ENCODE data around the gene RREB1.

Gene RREB1

DNA sequence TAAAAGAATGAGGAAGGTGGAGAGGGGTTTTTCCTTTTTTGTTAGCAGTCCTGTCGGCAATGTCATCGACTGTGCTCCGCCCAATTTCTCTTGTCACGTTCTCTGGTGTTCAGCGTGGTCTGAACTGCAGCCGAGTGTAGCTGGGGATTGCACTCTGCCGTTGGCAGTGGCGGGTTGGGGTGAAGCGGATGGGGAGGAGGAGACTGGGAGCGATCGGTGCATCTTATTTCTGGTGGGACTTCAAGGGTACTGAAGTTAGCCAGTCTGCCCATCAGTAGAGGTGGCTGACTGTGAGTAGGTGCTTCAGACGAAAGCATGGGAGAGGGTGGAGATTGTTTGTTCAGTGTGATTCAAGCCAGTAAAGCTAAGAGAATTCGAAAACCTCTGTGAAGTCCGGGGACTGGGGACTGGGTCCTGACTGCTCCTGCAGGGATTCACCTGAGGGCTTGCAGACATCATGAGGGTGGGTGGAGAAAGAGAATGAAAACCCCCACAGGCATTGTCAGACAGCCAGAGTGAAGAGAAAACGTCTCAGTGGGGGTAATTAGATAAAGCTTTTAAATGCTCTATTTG lies 5.1 kb downstream of the RREB1 start (continued):
- TF ChIP-seq HOXD13 (CRISPR knock-in tag; IDR thresholded peaks at IDR 0.05; ENCODE audit: borderline replicate concordance): no peak
- peak; percentile 11; the same call in 1 of the 2 replicates for TF ChIP-seq EGR2 (tag by site-specific recombination; IDR thresholded peaks at IDR 0.05; ENCODE audit: low read depth)
- TF ChIP-seq ZNF157 (tag by site-specific recombination; IDR thresholded peaks at IDR 0.05): no peak
- TF ChIP-seq, protein P1, sequence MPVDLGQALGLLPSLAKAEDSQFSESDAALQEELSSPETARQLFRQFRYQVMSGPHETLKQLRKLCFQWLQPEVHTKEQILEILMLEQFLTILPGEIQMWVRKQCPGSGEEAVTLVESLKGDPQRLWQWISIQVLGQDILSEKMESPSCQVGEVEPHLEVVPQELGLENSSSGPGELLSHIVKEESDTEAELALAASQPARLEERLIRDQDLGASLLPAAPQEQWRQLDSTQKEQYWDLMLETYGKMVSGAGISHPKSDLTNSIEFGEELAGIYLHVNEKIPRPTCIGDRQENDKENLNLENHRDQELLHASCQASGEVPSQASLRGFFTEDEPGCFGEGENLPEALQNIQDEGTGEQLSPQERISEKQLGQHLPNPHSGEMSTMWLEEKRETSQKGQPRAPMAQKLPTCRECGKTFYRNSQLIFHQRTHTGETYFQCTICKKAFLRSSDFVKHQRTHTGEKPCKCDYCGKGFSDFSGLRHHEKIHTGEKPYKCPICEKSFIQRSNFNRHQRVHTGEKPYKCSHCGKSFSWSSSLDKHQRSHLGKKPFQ (tag by site-specific recombination; IDR thresholded peaks at IDR 0.05): no peak
- no peak for TF ChIP-seq ZNF404 (tag by site-specific recombination; IDR thresholded peaks at IDR 0.05)
- TF ChIP-seq PRDM1 (tag by site-specific recombination; IDR thresholded peaks at IDR 0.05): peak; percentile 66; the same call in 1 of the 2 replicates
- no peak for TF ChIP-seq SETDB1 (IDR thresholded peaks at IDR 0.05; ENCODE audit: insufficient read length, low read length)

DNA sequence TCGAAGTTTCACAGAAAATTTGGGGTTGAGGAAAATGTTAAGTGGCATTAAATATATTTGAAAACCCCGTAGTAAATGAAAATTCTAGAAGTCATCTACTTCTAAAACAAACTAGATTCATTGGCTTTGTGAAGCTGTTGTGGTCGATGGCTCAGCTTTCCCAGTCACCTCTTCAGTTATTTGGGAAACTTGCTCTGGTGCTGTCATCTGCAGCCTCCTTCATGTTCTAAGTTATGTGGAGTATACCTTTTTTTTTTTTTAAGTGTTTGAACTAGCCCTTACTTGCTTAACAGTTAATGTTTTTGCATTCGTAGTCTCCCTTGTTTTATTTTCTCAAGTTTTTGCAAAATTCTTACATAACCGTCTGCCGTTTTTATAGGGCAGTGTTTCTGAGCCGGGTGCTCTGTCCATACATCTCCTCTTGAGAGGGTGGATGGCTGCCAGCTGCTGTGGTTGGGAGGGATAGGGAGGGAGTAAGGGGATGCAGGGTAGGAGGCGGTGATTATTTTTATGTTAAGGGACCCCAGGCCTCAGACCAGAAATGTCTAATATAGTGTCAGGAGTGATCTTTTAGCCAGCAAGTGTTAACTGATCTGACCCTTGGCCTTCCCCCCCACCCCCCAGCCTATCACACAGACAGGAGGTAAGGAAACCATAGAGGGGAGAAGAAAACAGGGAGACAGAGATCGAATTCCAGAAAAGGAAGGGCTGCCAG lies 7.1 kb downstream of the RREB1 start:
- no peak overlapping the region for H3K27ac ChIP-seq (ENCODE audit: extremely low read depth, low read depth, low read length)
- no peak overlapping the region for H3K4me3 ChIP-seq (ENCODE audit: low read depth, low read length)
- no peaks in the 10 kb centered on the region for H3K9me3 ChIP-seq (ENCODE audit: control insufficient read depth, insufficient read depth, low read depth, low read length)
- peak; percentile 69 for TF ChIP-seq ZSCAN16 (tag by site-specific recombination; IDR thresholded peaks at IDR 0.05)
- no peak for TF ChIP-seq ZNF501 (tag by site-specific recombination; IDR thresholded peaks at IDR 0.05)
- peak; percentile 40; the same call in 1 of the 2 replicates for TF ChIP-seq WT1 (tag by site-specific recombination; IDR thresholded peaks at IDR 0.05)
- TF ChIP-seq ZNF350 (tag by site-specific recombination; IDR thresholded peaks at IDR 0.05): no peak
- H3K36me3 ChIP-seq (ENCODE audit: control insufficient read depth in 2 of 2, insufficient read depth in 1 of 2, low read length in 2 of 2): no peaks in the 10 kb centered on the region
- POLR2A ChIA-PET: interaction anchor here (1.1 kb wide), 1 partner anchor 10 kb away, joined by 3 read pairs; no protein-coding TSS in a partner anchor
- CTCF ChIA-PET: interaction anchor here (0.6 to 0.9 kb wide), 3 partner anchors 42 to 418 kb away, joined by 3 read pairs; no protein-coding TSS in a partner anchor
- peaks cover 26% of the 10 kb centered on the region for H3K4me1 ChIP-seq (ENCODE audit: control insufficient read depth, insufficient read depth, low read length)

DNA sequence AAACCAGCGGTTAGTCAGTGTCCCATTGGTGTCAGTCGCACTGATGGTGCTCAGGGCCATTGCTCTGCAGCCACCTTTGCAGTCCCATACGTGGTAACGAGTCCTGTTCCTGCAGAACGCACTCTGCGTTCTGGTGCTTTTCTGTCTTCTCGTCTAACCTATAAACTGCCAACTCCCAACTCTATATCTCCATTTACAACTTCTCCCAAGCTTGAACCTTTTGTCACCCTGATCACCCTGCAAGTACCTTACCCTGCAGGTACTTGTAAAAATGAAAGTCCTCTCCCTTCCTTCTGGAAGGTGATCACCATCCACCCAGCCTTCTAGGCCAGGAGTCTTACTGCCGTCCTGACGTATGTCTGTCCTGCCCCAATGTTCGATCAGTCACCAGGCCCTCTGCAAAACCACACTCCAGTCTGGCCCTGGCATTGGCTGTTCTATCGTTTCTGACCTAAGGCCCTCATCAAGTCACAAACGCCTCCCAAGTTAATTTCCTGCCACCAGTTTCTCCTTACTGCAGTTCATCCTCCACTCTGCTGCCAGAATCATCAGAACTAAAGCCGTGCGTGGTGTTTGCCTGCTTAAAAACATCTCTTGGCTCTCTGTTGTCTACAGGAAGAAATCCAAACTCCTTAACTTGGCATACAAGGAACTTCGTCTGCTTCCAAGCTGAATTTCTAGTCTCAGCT lies 7.9 kb downstream of the RREB1 start:
- Histone ChIP-seq H3K9me3 (ENCODE audit: control insufficient read depth, insufficient read depth, low read depth, low read length) (no peaks in the 10 kb centered on the region), H3K27ac (ENCODE audit: extremely low read depth, low read depth, low read length) (no peak overlapping the region), H3K4me3 (ENCODE audit: low read depth, low read length) (no peak overlapping the region), H3K36me3 (ENCODE audit: control insufficient read depth in 2 of 2, insufficient read depth in 1 of 2, low read length in 2 of 2) (no peaks in the 10 kb centered on the region), H3K4me1 (ENCODE audit: control insufficient read depth, insufficient read depth, low read length) (peaks cover 22% of the 10 kb centered on the region)
- CTCF ChIA-PET: interaction anchor here (0.6 to 1.6 kb wide), 4 partner anchors 39 to 419 kb away, joined by 3 to 12 read pairs (median 3); no protein-coding TSS in a partner anchor
- TF ChIP-seq ZNF600 (tag by site-specific recombination; IDR thresholded peaks at IDR 0.05) (0 out of 2 replicates have a peak, but pooled peaks have one; percentile 58), ZBTB1 (tag by site-specific recombination; IDR thresholded peaks at IDR 0.05) (no peak)
- POLR2A ChIA-PET: interaction anchor here (1.0 kb wide), 1 partner anchor 16 kb away, joined by 4 read pairs; no protein-coding TSS in a partner anchor

DNA sequence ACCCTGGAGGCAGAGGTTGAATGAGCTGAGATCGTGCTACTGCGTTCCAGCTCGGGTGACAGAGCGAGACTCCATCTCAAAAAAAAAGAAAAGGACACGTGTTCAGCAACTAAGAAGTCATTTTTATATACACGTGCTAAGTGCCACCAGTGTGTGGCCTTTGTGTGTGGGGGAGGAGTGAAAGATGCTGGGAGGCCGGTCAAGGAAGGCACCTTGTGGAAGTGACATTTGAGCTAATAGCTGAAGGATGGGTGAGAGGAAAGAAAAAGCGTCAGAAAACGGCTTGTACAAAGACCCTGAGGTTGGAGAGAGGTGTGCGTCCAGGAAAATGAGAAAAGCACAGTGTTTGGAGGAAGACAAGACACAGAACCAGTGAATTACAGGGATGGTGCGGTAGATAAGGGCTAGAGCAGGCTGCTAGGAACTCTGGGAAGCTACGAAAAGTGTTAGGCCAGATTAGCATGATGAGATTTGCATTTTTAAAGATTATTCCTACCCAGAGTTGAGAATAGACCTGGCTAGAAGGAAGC lies 11.6 kb downstream of the RREB1 start:
- Histone ChIP-seq H3K4me1 (ENCODE audit: control insufficient read depth, insufficient read depth, low read length) (peaks cover 4% of the 10 kb centered on the region; the same call in 1 of the 2 replicates), H3K36me3 (ENCODE audit: control insufficient read depth in 2 of 2, insufficient read depth in 1 of 2, low read length in 2 of 2) (peaks cover 0 to 5% of the 10 kb centered on the region in 2 experiments; a peak in 1 of 3 replicates), H3K9me3 (ENCODE audit: control insufficient read depth, insufficient read depth, low read depth, low read length) (no peaks in the 10 kb centered on the region), H3K4me3 (ENCODE audit: low read depth, low read length) (no peak overlapping the region), H3K27ac (ENCODE audit: extremely low read depth, low read depth, low read length) (no peak overlapping the region)
- ChIA-PET POLR2A (no interaction called here), CTCF (interaction anchor here (0.5 to 0.8 kb wide), 2 partner anchors 9 to 45 kb away, joined by 3 read pairs; no protein-coding TSS in a partner anchor)
- TF ChIP-seq ZNF548 (tag by site-specific recombination; IDR thresholded peaks at IDR 0.05): no peak
- TF ChIP-seq, protein P2, sequence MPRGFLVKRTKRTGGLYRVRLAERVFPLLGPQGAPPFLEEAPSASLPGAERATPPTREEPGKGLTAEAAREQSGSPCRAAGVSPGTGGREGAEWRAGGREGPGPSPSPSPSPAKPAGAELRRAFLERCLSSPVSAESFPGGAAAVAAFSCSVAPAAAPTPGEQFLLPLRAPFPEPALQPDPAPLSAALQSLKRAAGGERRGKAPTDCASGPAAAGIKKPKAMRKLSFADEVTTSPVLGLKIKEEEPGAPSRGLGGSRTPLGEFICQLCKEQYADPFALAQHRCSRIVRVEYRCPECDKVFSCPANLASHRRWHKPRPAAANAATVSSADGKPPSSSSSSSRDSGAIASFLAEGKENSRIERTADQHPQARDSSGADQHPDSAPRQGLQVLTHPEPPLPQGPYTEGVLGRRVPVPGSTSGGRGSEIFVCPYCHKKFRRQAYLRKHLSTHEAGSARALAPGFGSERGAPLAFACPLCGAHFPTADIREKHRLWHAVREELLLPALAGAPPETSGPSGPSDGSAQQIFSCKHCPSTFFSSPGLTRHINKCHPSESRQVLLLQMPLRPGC (tag by site-specific recombination; IDR thresholded peaks at IDR 0.05): no peak
- no peak for TF ChIP-seq ZNF510 (tag by site-specific recombination; IDR thresholded peaks at IDR 0.05; ENCODE audit: insufficient replicate concordance)
- TF ChIP-seq ZBTB8A (tag by site-specific recombination; IDR thresholded peaks at IDR 0.05): no peak
- no peak for TF ChIP-seq ZNF473 (tag by site-specific recombination; IDR thresholded peaks at IDR 0.05)
- no peak for TF ChIP-seq ZNF777 (tag by site-specific recombination; IDR thresholded peaks at IDR 0.05; ENCODE audit: borderline replicate concordance)
- no peak for TF ChIP-seq ZNF221 (tag by site-specific recombination; IDR thresholded peaks at IDR 0.05; ENCODE audit: borderline replicate concordance)
- no peak for TF ChIP-seq ZNF530 (tag by site-specific recombination; IDR thresholded peaks at IDR 0.05; ENCODE audit: low read depth)
- TF ChIP-seq YY2 (tag by site-specific recombination; IDR thresholded peaks at IDR 0.05): no peak
